GM21576 (cell line): ENCODE data around the gene MED12L.

Source experiments
- ATAC-seq: cut with Tn5 transposase; IDR thresholded peaks from one replicate; pipeline ENCODE4 v1.9.1; 2021; ENCODE audit warnings: mild to moderate bottlenecking, moderate library complexity; ENCODE audit not compliant: unreplicated experiment

MED12L gene

DNA sequence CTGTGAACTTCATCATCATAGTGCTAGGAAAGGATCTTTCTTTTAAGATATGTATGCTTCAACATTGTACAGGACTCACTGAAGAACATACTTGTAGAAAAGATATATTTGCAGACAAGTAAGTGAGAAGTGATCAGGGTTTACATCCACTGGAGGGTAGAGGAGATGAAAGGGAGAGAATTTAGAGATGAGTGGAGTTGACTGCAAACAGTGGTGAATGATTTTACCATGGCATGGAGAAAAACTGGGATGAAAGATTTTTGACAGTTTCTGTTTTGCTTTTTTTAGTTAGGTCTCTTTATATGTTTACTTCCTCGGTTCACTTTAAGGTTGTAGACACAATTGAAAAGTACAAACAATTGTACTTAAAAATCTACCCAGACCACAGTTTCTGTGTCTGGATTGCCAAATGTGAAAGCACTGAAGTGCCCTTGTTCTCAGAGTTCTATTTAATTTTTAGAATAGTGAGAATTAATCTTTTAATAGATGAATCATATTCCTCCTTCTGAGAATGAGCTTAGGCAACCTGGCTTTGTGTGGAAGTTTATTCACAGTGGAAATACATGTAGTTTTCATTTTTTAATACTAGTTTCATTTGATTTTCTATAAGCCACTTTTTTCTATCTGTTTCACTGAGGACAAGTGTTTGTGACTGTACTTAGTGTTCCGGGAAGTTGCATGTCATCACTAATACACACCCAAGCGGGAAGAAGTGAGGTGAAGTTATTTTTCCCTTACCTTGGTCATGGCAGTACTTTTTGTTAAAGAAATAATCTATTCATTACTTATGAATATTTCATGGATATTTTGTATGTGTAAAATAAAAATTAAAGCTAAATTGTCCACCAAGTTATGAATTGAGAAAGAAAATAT lies 119.3 kb downstream of the MED12L start:
- no peak for ATAC-seq

- ATAC-seq = no peak
Observed at GRCh38 chr3:151205482-151205881, 120.0 kb downstream of the MED12L start.

- no peak for ATAC-seq
Observed at GRCh38 chr3:151206201-151206600, 120.7 kb downstream of the MED12L start.

DNA sequence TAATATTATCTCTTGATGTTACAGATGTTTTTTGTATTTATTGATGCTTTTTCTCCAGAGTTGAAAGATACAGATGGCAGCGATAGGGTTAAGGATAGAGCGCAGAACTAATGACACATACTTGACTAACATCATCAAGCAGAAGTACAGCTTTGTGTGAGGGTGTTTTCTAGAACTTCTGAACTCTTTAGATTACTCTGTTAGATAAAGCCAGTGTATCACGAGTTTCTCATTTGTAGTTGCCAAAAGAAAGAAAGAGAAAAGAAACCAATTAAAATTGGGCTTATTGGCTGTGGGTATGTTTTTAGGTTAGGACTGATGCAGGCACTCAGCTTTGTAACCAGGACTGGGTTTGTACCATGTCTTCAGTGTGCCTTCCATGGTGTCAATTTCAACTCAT lies 124.2 kb downstream of the MED12L start:
- no peak for ATAC-seq

DNA sequence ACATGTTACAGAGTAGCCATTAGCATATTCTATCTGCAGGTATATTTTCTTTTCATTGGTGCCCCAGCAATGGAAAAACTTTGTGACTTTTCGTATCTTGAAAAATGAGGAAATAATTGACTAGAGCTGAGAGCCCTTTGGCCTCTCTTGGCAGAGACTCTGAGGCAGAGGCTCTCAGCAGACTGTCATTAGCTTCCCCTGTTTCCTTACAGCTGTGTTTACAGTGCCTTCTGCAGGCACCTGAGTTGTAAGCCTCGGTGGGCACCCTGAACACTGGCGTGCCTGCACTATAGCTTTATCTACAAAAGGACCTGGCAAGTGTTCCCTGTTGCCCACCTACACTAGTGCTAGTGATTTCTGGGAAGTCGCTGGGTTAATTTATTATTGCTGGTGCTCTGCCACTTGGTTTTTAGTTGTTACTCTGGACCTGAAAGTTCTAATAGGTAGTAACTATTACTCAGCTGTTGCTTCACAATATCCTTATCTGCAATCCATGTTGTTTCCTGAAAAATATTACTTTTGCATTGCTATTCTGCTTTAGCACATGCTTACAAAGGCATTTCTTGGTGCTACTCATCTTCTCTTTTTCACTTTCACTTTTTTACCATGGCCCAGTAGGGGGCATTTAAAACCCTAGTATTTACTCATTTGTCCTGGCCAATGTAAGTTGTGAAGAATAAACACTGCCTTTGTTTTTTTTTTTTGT lies 125.4 kb downstream of the MED12L start:
- ATAC-seq = peak; percentile 66

GRCh38 chr3:151213151-151213550 lies 127.7 kb downstream of the MED12L start:
- ATAC-seq = no peak

GRCh38 chr3:151213881-151214280 lies 128.4 kb downstream of the MED12L start:
- no peak for ATAC-seq

DNA sequence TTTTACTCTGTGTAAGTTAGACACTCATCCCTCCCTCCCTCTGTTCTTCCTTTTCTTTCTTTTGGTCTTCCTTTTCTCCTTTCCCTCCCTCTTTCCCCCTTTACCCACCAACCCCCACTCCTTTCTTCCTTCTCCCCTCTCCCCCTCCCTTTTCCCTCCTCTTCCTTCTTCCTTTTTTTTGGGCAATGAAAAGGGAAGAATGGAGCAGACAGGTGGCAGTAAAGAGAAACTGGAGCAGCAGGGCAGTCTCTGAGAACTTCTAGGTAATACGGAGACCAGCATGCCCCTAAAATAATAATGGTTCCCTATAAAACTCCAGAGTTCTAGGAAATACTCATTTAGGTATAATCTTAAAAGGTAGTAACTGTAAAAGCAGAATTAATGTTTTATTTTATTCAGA lies 129.0 kb downstream of the MED12L start:
- no peak for ATAC-seq

- ATAC-seq = no peak
Observed at GRCh38 chr3:151216641-151217607, 131.5 kb downstream of the MED12L start.

GRCh38 chr3:151218136-151218535 lies 132.7 kb downstream of the MED12L start:
- ATAC-seq = no peak

DNA sequence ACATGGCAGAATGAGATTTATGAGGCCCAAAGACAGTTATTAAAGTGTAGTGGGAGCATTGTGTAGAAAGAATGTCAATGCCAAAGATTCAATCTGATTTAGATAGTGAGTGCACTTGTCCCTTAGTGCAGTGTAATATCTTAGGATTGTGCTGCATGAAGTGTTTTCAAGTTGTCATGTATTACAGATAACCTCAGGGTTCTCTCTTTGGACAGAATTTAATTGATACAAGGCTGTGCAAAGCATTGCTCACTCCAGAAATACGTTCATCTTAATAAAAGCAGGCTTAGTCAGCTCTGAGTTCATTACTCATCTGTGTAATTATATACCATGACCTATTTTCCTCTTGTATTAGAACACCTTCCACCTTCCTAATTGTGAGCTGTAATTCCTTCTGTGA lies 133.6 kb downstream of the MED12L start:
- no peak for ATAC-seq

GRCh38 chr3:151224268-151224866 lies 138.9 kb downstream of the MED12L start:
- no peak for ATAC-seq

GRCh38 chr3:151225040-151225975 lies 139.8 kb downstream of the MED12L start:
- no peak for ATAC-seq

GRCh38 chr3:151226088-151226563 lies 140.7 kb downstream of the MED12L start:
- no peak for ATAC-seq

GRCh38 chr3:151226825-151227224 lies 141.4 kb downstream of the MED12L start:
- no peak for ATAC-seq

GRCh38 chr3:151227266-151227806 lies 141.9 kb downstream of the MED12L start:
- ATAC-seq = no peak

DNA sequence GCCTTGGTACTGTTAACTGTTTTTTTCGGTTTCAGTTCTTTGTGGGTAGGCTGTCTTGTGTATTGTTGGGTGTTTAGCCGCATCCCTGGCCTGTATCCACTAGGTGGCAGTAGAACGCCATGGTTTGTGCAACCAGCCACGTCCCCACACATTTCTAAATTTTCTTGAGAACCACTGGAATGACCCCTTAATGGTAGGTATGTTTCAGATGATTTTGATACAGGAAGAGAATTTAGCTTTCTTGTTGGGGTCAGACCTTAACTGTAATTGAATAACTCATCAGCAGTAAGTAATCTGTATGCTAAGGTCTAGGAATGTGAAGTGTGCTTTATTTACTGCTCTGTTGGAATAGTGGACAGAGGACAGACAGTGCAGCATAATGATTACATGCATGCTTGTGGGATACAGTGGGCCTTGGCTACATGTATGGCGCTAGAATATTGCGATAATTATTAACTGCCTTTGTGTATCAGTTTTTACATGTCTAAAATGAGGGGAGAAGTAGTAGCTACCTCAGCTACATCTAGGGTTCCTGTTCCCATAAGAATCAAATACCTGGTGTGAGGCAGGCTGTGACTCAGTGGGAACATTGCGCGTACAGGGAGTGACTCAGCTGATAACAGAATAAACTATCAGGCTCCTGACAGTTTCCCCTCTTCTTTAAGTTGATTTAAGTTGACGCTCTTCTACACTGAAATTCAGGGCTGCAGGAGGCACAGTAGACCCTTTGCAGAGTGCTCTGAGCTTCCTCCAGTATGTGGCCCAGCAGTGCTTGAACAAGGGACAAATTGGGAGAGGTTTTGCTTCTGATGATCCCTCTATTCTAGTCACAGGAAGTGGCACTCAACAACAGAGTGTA lies 142.6 kb downstream of the MED12L start:
- peak; percentile 86 for ATAC-seq

DNA sequence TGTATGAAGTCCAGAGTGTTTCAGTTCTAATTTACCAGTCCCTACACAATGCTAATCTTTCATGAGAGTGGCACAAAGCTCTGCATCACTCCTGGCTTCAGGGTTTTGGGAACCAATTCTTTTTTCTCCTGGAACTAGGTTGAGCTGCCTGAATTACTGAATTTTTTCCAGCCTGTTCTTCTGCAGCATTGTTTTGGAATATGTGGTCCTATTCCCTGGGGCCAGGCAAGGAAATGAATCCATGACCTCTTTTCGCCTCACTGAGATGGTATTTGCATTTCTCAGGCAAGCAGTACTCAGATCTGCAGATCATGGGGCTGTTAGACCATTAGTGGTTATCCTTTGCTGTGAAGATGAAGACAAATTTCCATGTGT lies 143.2 kb downstream of the MED12L start:
- ATAC-seq = no peak
